HG03521 (cell line): ENCODE measurements around the gene SLC6A11.

Experiments
- ATAC-seq: cut with Tn5 transposase; IDR thresholded peaks from one replicate; pipeline ENCODE4 v1.9.1; 2021; ENCODE audit warnings: mild to moderate bottlenecking, moderate library complexity; ENCODE audit not compliant: unreplicated experiment

SLC6A11 gene

GRCh38 chr3:10883478-10884234 is 67.6 kb downstream of the SLC6A11 start:
- ATAC-seq: no peak

- no peak for ATAC-seq
Measured at GRCh38 chr3:10887015-10887414, 71.0 kb downstream of the SLC6A11 start.

GRCh38 chr3:10888518-10889090 is 72.6 kb downstream of the SLC6A11 start:
- ATAC-seq: no peak

GRCh38 chr3:10889206-10889960 is 73.4 kb downstream of the SLC6A11 start:
- no peak for ATAC-seq

GRCh38 chr3:10890665-10891064 is 74.6 kb downstream of the SLC6A11 start:
- no peak for ATAC-seq

- ATAC-seq: no peak
Measured at GRCh38 chr3:10892622-10893021, 76.6 kb downstream of the SLC6A11 start.

GRCh38 chr3:10901296-10901945 is 85.4 kb downstream of the SLC6A11 start:
- ATAC-seq: no peak

GRCh38 chr3:10907262-10907661 is 91.2 kb downstream of the SLC6A11 start:
- ATAC-seq: no peak

- no peak for ATAC-seq
Measured at GRCh38 chr3:10910367-10910766, 94.3 kb downstream of the SLC6A11 start.

- no peak for ATAC-seq
Measured at GRCh38 chr3:10911350-10912002, 95.4 kb downstream of the SLC6A11 start.

GRCh38 chr3:10912786-10913185 is 96.8 kb downstream of the SLC6A11 start:
- no peak for ATAC-seq

- no peak for ATAC-seq
Measured at GRCh38 chr3:10915376-10915775, 99.3 kb downstream of the SLC6A11 start.

- no peak for ATAC-seq
Measured at GRCh38 chr3:10917176-10917575, 101.1 kb downstream of the SLC6A11 start.

- no peak for ATAC-seq
Measured at GRCh38 chr3:10918011-10918410, 102.0 kb downstream of the SLC6A11 start.

- no peak for ATAC-seq
Measured at GRCh38 chr3:10919636-10920035, 103.6 kb downstream of the SLC6A11 start.

GRCh38 chr3:10925436-10926255 is 109.6 kb downstream of the SLC6A11 start:
- no peak for ATAC-seq

- no peak for ATAC-seq
Measured at GRCh38 chr3:10926256-10926810, 110.3 kb downstream of the SLC6A11 start.

GRCh38 chr3:10926811-10927521 is 110.9 kb downstream of the SLC6A11 start:
- no peak for ATAC-seq

- ATAC-seq: no peak
Measured at GRCh38 chr3:10927551-10927950, 111.5 kb downstream of the SLC6A11 start.
